Transverse colon (tissue), 3 donors: ENCODE measurements around the gene BRF1.

Source experiments
- EP300 ChIP-seq: sonication (generic); formaldehyde crosslinking; IDR thresholded peaks from one replicate; pipeline ENCODE4 v1.6.1; 2017; ENCODE audit warnings: antibody characterized with exemption, low read depth
- TF ChIP-seq, protein P1 (sequence below), 5 experiments: fragments of 200-600 bp in 3 of 5; fragments of 450-650 bp in 2 of 5; sonication (generic) in 3 of 5; IDR thresholded peaks; 1 replicate in 2 of 5; 2 replicates in 3 of 5; pipeline ENCODE4 v1.5.1; 2016 to 2017; ENCODE audit warnings: antibody characterized with exemption in 5 of 5, inconsistent platforms in 3 of 5, mild to moderate bottlenecking in 2 of 5, moderate library complexity in 1 of 5

DNA sequence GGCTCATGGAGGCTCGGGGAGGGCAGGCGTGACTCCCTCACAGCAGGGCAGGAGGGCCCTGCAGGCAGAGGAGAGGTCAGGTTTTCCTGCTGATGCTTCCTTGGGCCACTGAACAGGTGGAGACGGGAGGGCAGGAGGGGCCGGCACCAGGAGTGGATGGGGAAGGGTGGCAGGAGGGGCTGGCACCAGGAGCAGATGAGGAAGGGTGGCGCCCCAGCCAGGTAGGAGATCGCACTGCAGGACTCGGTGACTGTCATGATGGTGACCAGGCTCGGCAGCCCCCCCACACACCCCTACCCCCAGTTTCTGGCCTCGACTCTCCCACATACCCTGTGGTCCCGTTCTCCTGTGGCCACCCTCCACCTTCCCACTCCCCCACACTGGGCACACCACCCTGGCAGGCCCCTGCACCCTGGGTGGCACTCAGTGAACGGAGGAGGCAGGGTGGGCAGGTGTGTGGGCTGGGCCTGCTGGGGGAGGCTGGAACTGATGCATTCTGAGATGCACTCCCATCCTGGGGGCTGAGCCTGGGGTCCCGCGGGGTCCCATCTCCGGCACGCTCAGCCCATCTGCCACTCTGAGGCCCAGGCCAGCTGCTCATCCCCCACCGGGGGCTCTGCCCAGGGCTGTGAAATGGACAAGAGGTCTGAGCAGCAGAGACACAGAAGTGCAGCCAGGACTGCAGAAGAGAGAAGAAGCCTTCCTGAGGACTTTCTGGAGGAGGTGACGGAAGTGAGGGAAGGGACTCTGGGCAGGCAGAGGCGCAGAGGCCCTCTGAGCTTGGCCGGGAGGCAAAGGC is 122.5 kb downstream of the BRF1 start:
- no peak for TF ChIP-seq EP300
- TF ChIP-seq, protein P1, sequence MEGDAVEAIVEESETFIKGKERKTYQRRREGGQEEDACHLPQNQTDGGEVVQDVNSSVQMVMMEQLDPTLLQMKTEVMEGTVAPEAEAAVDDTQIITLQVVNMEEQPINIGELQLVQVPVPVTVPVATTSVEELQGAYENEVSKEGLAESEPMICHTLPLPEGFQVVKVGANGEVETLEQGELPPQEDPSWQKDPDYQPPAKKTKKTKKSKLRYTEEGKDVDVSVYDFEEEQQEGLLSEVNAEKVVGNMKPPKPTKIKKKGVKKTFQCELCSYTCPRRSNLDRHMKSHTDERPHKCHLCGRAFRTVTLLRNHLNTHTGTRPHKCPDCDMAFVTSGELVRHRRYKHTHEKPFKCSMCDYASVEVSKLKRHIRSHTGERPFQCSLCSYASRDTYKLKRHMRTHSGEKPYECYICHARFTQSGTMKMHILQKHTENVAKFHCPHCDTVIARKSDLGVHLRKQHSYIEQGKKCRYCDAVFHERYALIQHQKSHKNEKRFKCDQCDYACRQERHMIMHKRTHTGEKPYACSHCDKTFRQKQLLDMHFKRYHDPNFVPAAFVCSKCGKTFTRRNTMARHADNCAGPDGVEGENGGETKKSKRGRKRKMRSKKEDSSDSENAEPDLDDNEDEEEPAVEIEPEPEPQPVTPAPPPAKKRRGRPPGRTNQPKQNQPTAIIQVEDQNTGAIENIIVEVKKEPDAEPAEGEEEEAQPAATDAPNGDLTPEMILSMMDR (IDR thresholded peaks at IDR 0.05): no peak
